Activated CD4-positive, alpha-beta T cell treated with anti-CD3 and anti-CD28 coated beads for 4 hours (primary cell): ENCODE measurements around the gene CRLF1.

Source experiments
- DNase-seq, 2 donors: peaks; one replicate each; pipeline ENCODE4 v3.0.0-alpha.2; 2020

The CRLF1 gene

GRCh38 chr19:18636183-18636968 lies 29.8 kb upstream of the CRLF1 start:
- peak; percentile 99 to 100 for DNase-seq

GRCh38 chr19:18635831-18636182 lies 29.2 kb upstream of the CRLF1 start:
- no peak for DNase-seq

GRCh38 chr19:18634612-18635297 lies 28.2 kb upstream of the CRLF1 start:
- DNase-seq: no peak

- no peak for DNase-seq
Observed at GRCh38 chr19:18633321-18633720, 26.7 kb upstream of the CRLF1 start.

GRCh38 chr19:18629166-18630088 lies 22.8 kb upstream of the CRLF1 start:
- no peak for DNase-seq

GRCh38 chr19:18626906-18627305 lies 20.3 kb upstream of the CRLF1 start:
- DNase-seq: no peak

- DNase-seq: no peak
Observed at GRCh38 chr19:18620902-18621301, 14.3 kb upstream of the CRLF1 start.

- DNase-seq: no peak
Observed at GRCh38 chr19:18620311-18620710, 13.7 kb upstream of the CRLF1 start.

- no peak for DNase-seq
Observed at GRCh38 chr19:18618236-18618635, 11.6 kb upstream of the CRLF1 start.

- DNase-seq: no peak
Observed at GRCh38 chr19:18617562-18617961, 11.0 kb upstream of the CRLF1 start.

- DNase-seq: no peak
Observed at GRCh38 chr19:18616023-18616422, 9.4 kb upstream of the CRLF1 start.

- no peak for DNase-seq
Observed at GRCh38 chr19:18613589-18614234, 7.1 kb upstream of the CRLF1 start.

GRCh38 chr19:18612772-18613588 lies 6.4 kb upstream of the CRLF1 start, which contains the start of gene TMEM59L:
Gene TMEM59L (plus strand): TSS chr19:18612870. CDS start chr19:18612959, 89 bp downstream.
- peak; percentile 31 to 48 for DNase-seq

GRCh38 chr19:18612051-18612771 lies 5.6 kb upstream of the CRLF1 start:
- DNase-seq: no peak

- DNase-seq: peak; percentile 44 to 52
Observed at GRCh38 chr19:18611327-18612050, 4.9 kb upstream of the CRLF1 start.

GRCh38 chr19:18610556-18611326 lies 4.1 kb upstream of the CRLF1 start:
- no peak for DNase-seq

GRCh38 chr19:18610245-18610555 lies 3.6 kb upstream of the CRLF1 start:
- DNase-seq: no peak

GRCh38 chr19:18609717-18610051 lies 3.1 kb upstream of the CRLF1 start:
- DNase-seq: no peak

- DNase-seq: no peak
Observed at GRCh38 chr19:18608805-18609716, 2.5 kb upstream of the CRLF1 start.
